GM19099 (cell line): Measurements from ENCODE around the gene TPRX1.

Source experiments
- POLR2A ChIP-seq: IDR thresholded peaks from 3 replicates; pipeline ENCODE4 v1.6.1; 2011; ENCODE audit warnings: low read depth; ENCODE audit not compliant: insufficient read length; ENCODE audit errors: extremely low read depth

The TPRX1 gene

GRCh38 chr19:47756953-47757608 lies 47.3 kb downstream of the TPRX1 start:
- TF ChIP-seq POLR2A = no peak

DNA sequence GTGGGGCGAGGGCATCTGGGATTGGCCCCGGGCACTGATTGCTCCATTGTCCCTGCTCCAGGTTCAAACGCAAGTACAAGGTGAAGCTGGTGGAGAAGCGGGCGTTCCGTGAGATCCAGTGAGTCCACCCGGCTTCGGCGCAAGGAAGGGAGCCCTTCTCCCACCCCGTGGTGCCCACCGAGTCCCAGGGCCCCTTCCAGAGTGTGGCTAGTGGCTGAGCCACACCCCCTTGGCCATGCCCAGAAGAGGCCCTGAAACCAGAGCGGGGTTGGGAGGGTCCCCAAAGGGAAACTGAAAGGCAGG lies 47.8 kb downstream of the TPRX1 start:
- TF ChIP-seq POLR2A = no peak

DNA sequence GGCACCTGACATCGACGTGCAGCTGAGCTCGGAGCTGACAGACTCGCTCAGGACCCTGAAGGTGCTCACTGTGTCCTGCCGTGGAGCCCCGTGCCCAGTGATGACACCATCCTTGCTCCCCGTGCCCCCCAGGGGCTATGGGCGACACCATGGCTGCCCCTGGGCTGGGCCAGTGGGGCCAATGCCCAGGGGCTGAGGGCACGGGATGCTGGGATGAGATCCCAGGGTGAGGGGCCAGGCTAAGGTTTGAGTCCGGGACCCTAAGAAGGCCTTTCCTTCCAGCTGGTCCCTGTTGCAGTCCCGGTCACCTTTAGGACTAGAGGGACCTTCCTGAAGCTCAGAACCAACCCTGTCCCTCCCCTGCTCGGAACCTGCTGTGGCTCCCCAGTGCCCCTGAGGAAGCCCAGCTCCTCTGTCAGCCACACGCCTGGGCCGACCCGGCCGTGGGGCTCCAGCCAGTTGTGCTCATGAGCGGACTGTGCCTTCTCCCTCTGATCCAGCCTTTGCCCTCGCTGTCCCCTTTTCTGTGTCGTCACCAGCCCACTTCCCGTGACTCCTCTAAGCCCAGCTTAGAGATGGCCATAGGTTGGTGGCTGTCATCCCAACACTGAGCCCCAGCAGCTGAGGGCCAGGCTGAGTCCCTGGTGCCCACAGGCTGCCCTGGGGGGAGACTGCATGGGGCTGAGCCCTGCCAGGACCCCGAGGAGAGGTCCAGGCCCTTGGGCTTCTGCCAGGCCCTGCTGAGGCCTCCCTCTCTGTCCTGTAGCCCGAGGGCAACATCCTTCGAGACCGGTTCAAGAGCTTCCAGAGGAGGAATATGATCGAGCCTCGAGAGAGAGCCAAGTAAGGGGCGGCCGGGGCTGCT lies 48.4 kb downstream of the TPRX1 start:
- TF ChIP-seq POLR2A = no peak

GRCh38 chr19:47755065-47755761 lies 49.1 kb downstream of the TPRX1 start:
- TF ChIP-seq POLR2A = no peak

GRCh38 chr19:47754206-47755064 lies 49.9 kb downstream of the TPRX1 start:
- TF ChIP-seq POLR2A = no peak

DNA sequence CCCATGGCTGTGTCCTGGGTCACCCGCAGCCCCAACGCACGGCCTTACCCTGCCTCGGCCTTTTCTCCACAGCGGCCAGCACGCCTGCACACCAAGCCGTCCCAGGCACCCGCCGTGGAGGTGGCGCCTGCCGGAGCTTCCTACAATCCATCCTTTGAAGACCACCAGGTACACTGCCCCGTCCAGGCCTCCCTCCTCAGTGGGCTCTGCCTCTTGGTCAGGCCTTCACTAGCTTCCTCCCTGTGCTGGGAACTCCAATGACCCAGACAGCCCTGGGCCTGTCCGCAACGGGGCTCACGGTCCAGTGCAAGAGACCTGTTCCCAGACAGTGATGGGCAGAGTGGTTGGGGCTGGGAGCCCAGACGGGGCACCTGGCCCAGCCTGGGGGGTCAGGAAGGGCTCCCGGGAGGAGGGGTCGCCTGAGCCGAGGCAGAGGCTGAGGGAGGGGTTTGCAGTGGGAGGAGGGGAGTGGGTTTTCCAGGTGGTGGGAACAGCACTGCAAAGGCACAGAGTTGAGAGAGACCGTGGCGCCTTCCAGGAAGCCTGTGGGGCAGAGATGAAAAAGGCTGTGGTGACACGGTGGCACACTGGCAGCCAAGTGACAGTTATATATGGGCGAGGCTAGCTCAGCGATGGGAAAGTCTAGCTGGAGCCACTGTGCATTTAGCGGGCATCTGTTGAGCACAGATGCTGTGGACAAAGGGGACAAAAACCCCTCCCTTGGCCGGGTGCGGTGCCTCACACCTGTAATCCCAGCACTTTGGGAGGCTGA lies 51.7 kb downstream of the TPRX1 start:
- no peak for TF ChIP-seq POLR2A
